Stimulated activated naive CD8-positive, alpha-beta T cell treated with anti-CD3 and anti-CD28 coated beads, Interleukin-15, Interleukin-2, amounts not matched to agents 100 ng/mL and 50 ng/mL, for 24 hours (primary cell): Measurements from ENCODE around the gene SLC7A5.

Experiments used
- H3K27ac Mint-ChIP-seq: one replicate; pipeline ENCODE4 v1.8.0; 2021; ENCODE audit warnings: mild to moderate bottlenecking, mixed read lengths
- H3K27me3 Mint-ChIP-seq: one replicate; pipeline ENCODE4 v1.8.0; 2021; ENCODE audit warnings: mixed read lengths
- H3K36me3 Mint-ChIP-seq: one replicate; pipeline ENCODE4 v1.8.0; 2021; ENCODE audit warnings: low read depth, mixed read lengths
- H3K4me1 Mint-ChIP-seq: one replicate; pipeline ENCODE4 v1.8.0; 2021; ENCODE audit warnings: low read depth, mixed read lengths
- H3K4me3 Mint-ChIP-seq: one replicate; pipeline ENCODE4 v1.8.0; 2021; ENCODE audit warnings: mild to moderate bottlenecking, mixed read lengths
- H3K9me3 Mint-ChIP-seq: one replicate; pipeline ENCODE4 v1.8.0; 2021; ENCODE audit warnings: mixed read lengths

SLC7A5 gene

GRCh38 chr16:87846705-87847466 lies 22.4 kb downstream of the SLC7A5 start:
- H3K4me3 Mint-ChIP-seq, result no peak overlapping the region
- H3K4me1 Mint-ChIP-seq, result peaks cover 32% of the 10 kb centered on the region
- H3K36me3 Mint-ChIP-seq, result peaks cover 54% of the 10 kb centered on the region
- no peaks in the 10 kb centered on the region for H3K9me3 Mint-ChIP-seq
- H3K27ac Mint-ChIP-seq, result no peak overlapping the region
- H3K27me3 Mint-ChIP-seq, result no peaks in the 10 kb centered on the region

GRCh38 chr16:87845807-87846619 lies 23.3 kb downstream of the SLC7A5 start:
- Mint-ChIP-seq H3K36me3 (peaks cover 54% of the 10 kb centered on the region), H3K27ac (peak overlapping the region; percentile 40), H3K4me1 (peaks cover 27% of the 10 kb centered on the region), H3K27me3 (no peaks in the 10 kb centered on the region), H3K4me3 (no peak overlapping the region), H3K9me3 (no peaks in the 10 kb centered on the region)

- Mint-ChIP-seq H3K4me1 (peaks cover 23% of the 10 kb centered on the region), H3K4me3 (no peak overlapping the region), H3K36me3 (peaks cover 53% of the 10 kb centered on the region)
Measured at GRCh38 chr16:87845213-87845612, 24.1 kb downstream of the SLC7A5 start.

GRCh38 chr16:87844809-87845208 lies 24.5 kb downstream of the SLC7A5 start:
- H3K4me1 Mint-ChIP-seq, result peaks cover 20% of the 10 kb centered on the region
- H3K9me3 Mint-ChIP-seq, result no peaks in the 10 kb centered on the region
- H3K27ac Mint-ChIP-seq, result no peak overlapping the region
- H3K36me3 Mint-ChIP-seq, result peaks cover 51% of the 10 kb centered on the region
- H3K4me3 Mint-ChIP-seq, result no peak overlapping the region
- no peaks in the 10 kb centered on the region for H3K27me3 Mint-ChIP-seq

More at GRCh38 chr16:87845213-87845612, 24.1 kb downstream of the SLC7A5 start:
- Mint-ChIP-seq H3K9me3 (no peaks in the 10 kb centered on the region), H3K27me3 (no peaks in the 10 kb centered on the region), H3K27ac (no peak overlapping the region)

- no peak overlapping the region for H3K27ac Mint-ChIP-seq
- H3K4me3 Mint-ChIP-seq, result no peak overlapping the region
- H3K9me3 Mint-ChIP-seq, result no peaks in the 10 kb centered on the region
- H3K27me3 Mint-ChIP-seq, result no peaks in the 10 kb centered on the region
- H3K4me1 Mint-ChIP-seq, result peaks cover 15% of the 10 kb centered on the region
- H3K36me3 Mint-ChIP-seq, result peaks cover 50% of the 10 kb centered on the region
Measured at GRCh38 chr16:87844120-87844733, 25.1 kb downstream of the SLC7A5 start.

- Mint-ChIP-seq H3K4me3 (no peak overlapping the region), H3K27ac (peak overlapping the region; percentile 82), H3K27me3 (no peaks in the 10 kb centered on the region), H3K9me3 (no peaks in the 10 kb centered on the region), H3K4me1 (peaks cover 15% of the 10 kb centered on the region), H3K36me3 (peaks cover 47% of the 10 kb centered on the region)
Measured at GRCh38 chr16:87843678-87844105, 25.6 kb downstream of the SLC7A5 start.

- Mint-ChIP-seq H3K36me3 (peaks cover 52% of the 10 kb centered on the region), H3K4me1 (peaks cover 9% of the 10 kb centered on the region), H3K4me3 (peak overlapping the region; percentile 23), H3K9me3 (no peaks in the 10 kb centered on the region), H3K27me3 (no peaks in the 10 kb centered on the region), H3K27ac (peak overlapping the region; percentile 49)
Measured at GRCh38 chr16:87842209-87842869, 27.0 kb downstream of the SLC7A5 start.

- no peaks in the 10 kb centered on the region for H3K9me3 Mint-ChIP-seq
- no peak overlapping the region for H3K4me3 Mint-ChIP-seq
- H3K27me3 Mint-ChIP-seq, result no peaks in the 10 kb centered on the region
- peaks cover 56% of the 10 kb centered on the region for H3K36me3 Mint-ChIP-seq
- peaks cover 9% of the 10 kb centered on the region for H3K4me1 Mint-ChIP-seq
- H3K27ac Mint-ChIP-seq, result peak overlapping the region; percentile 61
Measured at GRCh38 chr16:87841340-87842208, 27.7 kb downstream of the SLC7A5 start.

GRCh38 chr16:87840271-87840978 lies 28.9 kb downstream of the SLC7A5 start:
- Mint-ChIP-seq H3K36me3 (peaks cover 64% of the 10 kb centered on the region), H3K9me3 (no peaks in the 10 kb centered on the region), H3K27me3 (no peaks in the 10 kb centered on the region), H3K4me1 (peaks cover 7% of the 10 kb centered on the region), H3K27ac (peak overlapping the region; percentile 58), H3K4me3 (no peak overlapping the region)

- Mint-ChIP-seq H3K36me3 (peaks cover 65% of the 10 kb centered on the region), H3K4me3 (no peak overlapping the region), H3K4me1 (peaks cover 4% of the 10 kb centered on the region), H3K9me3 (no peaks in the 10 kb centered on the region), H3K27me3 (no peaks in the 10 kb centered on the region), H3K27ac (peak overlapping the region; percentile 58)
Measured at GRCh38 chr16:87839542-87840270, 29.6 kb downstream of the SLC7A5 start.

- peaks cover 67% of the 10 kb centered on the region for H3K36me3 Mint-ChIP-seq
- H3K27ac Mint-ChIP-seq, result no peak overlapping the region
- no peak overlapping the region for H3K4me3 Mint-ChIP-seq
- H3K9me3 Mint-ChIP-seq, result no peaks in the 10 kb centered on the region
- H3K27me3 Mint-ChIP-seq, result no peaks in the 10 kb centered on the region
- peaks cover 3% of the 10 kb centered on the region for H3K4me1 Mint-ChIP-seq
Measured at GRCh38 chr16:87838643-87839541, 30.4 kb downstream of the SLC7A5 start.

- H3K4me1 Mint-ChIP-seq, result peaks cover under 1% of the 10 kb centered on the region
- H3K27ac Mint-ChIP-seq, result no peak overlapping the region
- H3K9me3 Mint-ChIP-seq, result no peaks in the 10 kb centered on the region
- peaks cover 64% of the 10 kb centered on the region for H3K36me3 Mint-ChIP-seq
- no peak overlapping the region for H3K4me3 Mint-ChIP-seq
- H3K27me3 Mint-ChIP-seq, result no peaks in the 10 kb centered on the region
Measured at GRCh38 chr16:87837627-87838289, 31.5 kb downstream of the SLC7A5 start.
